WTC11 (cell line): ENCODE results near the gene ABCB8. TPM values are rescaled to one million over a fixed set of nuclear protein-coding genes. Genes with fewer than 3 reads are reported as not detected.

Source experiments
- ATAC-seq: fragments of 200-7000 bp; cut with Tn5 transposase; 2 replicates; pipeline ENCODE4 v1.10.0; 2021; ENCODE audit warnings: mild to moderate bottlenecking, moderate library complexity
- CTCF ChIA-PET: fragments of 300-600 bp; sonication (Branson Sonifier 250); formaldehyde crosslinking; loops from one replicate; lab custom pipeline; 2021; ENCODE audit warnings: antibody characterized with exemption; lab: Charles Lee
- POLR2A ChIA-PET: fragments of 350-600 bp; sonication (Branson Sonifier 250); formaldehyde crosslinking; loops from one replicate; lab custom pipeline; 2021; ENCODE audit warnings: antibody characterized with exemption; lab: Charles Lee
- DNase-seq: peaks from one replicate; pipeline ENCODE4 v3.0.0; 2021; ENCODE audit warnings: low spot score
- H3K27ac Mint-ChIP-seq: 2 replicates; pipeline ENCODE4 v1.8.0; 2021; ENCODE audit warnings: mixed read lengths
- H3K27me3 Mint-ChIP-seq: 2 replicates; pipeline ENCODE4 v1.8.0; 2021; ENCODE audit warnings: low read depth, mild to moderate bottlenecking, moderate library complexity, mixed read lengths
- H3K36me3 Mint-ChIP-seq: 2 replicates; pipeline ENCODE4 v1.8.0; 2021; ENCODE audit warnings: mixed read lengths
- H3K4me1 Mint-ChIP-seq: 2 replicates; pipeline ENCODE4 v1.8.0; 2022; ENCODE audit warnings: mixed read lengths
- H3K4me3 Mint-ChIP-seq: 2 replicates; pipeline ENCODE4 v1.8.0; 2021; ENCODE audit warnings: mild to moderate bottlenecking, moderate library complexity, mixed read lengths
- H3K9me3 Mint-ChIP-seq: 2 replicates; pipeline ENCODE4 v1.8.0; 2021; ENCODE audit warnings: mixed read lengths
- ATF1 ChIP-seq: sonication (generic); formaldehyde crosslinking; IDR thresholded peaks from 2 replicates; pipeline ENCODE4 v1.8.1; 2023; ENCODE audit warnings: mild to moderate bottlenecking, moderate library complexity, missing genetic modification reagents
- ELF4 ChIP-seq: sonication (generic); formaldehyde crosslinking; IDR thresholded peaks from 2 replicates; pipeline ENCODE4 v1.8.1; 2022; ENCODE audit warnings: low read depth, mild to moderate bottlenecking, moderate library complexity, missing genetic modification reagents
- JAZF1 ChIP-seq: fragments of 250-450 bp; sonication (Bioruptor Pico); IDR thresholded peaks from 2 replicates; pipeline ENCODE4 v1.9.0; 2021; ENCODE audit warnings: moderate library complexity, mild to moderate bottlenecking, inconsistent platforms
- KAT7 ChIP-seq: sonication (generic); formaldehyde crosslinking; IDR thresholded peaks from 2 replicates; pipeline ENCODE4 v1.8.1; 2023; ENCODE audit warnings: missing genetic modification reagents, mild to moderate bottlenecking, borderline replicate concordance
- MXD4 ChIP-seq: fragments of 250-450 bp; sonication (Bioruptor Pico); IDR thresholded peaks from 2 replicates; pipeline ENCODE4 v1.8.0; 2021; ENCODE audit warnings: mild to moderate bottlenecking, moderate library complexity, borderline replicate concordance
- PRRX2 ChIP-seq: fragments of 250-450 bp; sonication (Bioruptor Pico); IDR thresholded peaks from 2 replicates; pipeline ENCODE4 v1.8.0; 2021; ENCODE audit warnings: mild to moderate bottlenecking
- SMAD3 ChIP-seq: sonication (generic); formaldehyde crosslinking; IDR thresholded peaks from 2 replicates; pipeline ENCODE4 v1.8.0; 2022; ENCODE audit warnings: missing genetic modification reagents, mild to moderate bottlenecking, borderline replicate concordance
- ZNF138 ChIP-seq: sonication (generic); formaldehyde crosslinking; conservative IDR thresholded peaks from 2 replicates; pipeline ENCODE4 v1.8.1; 2022; ENCODE audit warnings: mild to moderate bottlenecking, moderate library complexity, missing genetic modification reagents
- ZNF219 ChIP-seq: sonication (generic); formaldehyde crosslinking; IDR thresholded peaks from 2 replicates; pipeline ENCODE4 v1.8.0; 2023; ENCODE audit warnings: missing genetic modification reagents, mild to moderate bottlenecking, borderline replicate concordance
- ZNF232 ChIP-seq: sonication (generic); formaldehyde crosslinking; IDR thresholded peaks from 2 replicates; pipeline ENCODE4 v1.8.0; 2022; ENCODE audit warnings: mild to moderate bottlenecking, missing genetic modification reagents
- total RNA-seq: library from RNA; stranded (reverse); gene quantifications from 3 replicates; pipeline ENCODE4 v1.2.3, GENCODE V29; 2021
- TF ChIP-seq, protein P1 (sequence below): sonication (generic); formaldehyde crosslinking; IDR thresholded peaks from 2 replicates; pipeline ENCODE4 v1.8.0; 2023; ENCODE audit warnings: missing genetic modification reagents, mild to moderate bottlenecking, borderline replicate concordance
- TF ChIP-seq, protein P2 (sequence below): sonication (generic); formaldehyde crosslinking; conservative IDR thresholded peaks from 2 replicates; pipeline ENCODE4 v1.8.1; 2022; ENCODE audit warnings: mild to moderate bottlenecking, missing genetic modification reagents
- TF ChIP-seq, protein P3 (sequence below): sonication (generic); formaldehyde crosslinking; IDR thresholded peaks from 2 replicates; pipeline ENCODE4 v1.8.0; 2022; ENCODE audit warnings: mild to moderate bottlenecking, missing genetic modification reagents
- TF ChIP-seq, protein P4 (sequence below): fragments of 250-450 bp; sonication (Bioruptor Pico); conservative IDR thresholded peaks from 2 replicates; pipeline ENCODE4 v1.9.0; 2021; ENCODE audit warnings: mild to moderate bottlenecking
- TF ChIP-seq, protein P5 (sequence below): sonication (generic); formaldehyde crosslinking; IDR thresholded peaks from 2 replicates; pipeline ENCODE4 v1.8.1; 2023; ENCODE audit warnings: mild to moderate bottlenecking, missing genetic modification reagents

ABCB8 gene
- total RNA-seq, 1 experiment from 2014 or later, result 35.9 TPM

DNA sequence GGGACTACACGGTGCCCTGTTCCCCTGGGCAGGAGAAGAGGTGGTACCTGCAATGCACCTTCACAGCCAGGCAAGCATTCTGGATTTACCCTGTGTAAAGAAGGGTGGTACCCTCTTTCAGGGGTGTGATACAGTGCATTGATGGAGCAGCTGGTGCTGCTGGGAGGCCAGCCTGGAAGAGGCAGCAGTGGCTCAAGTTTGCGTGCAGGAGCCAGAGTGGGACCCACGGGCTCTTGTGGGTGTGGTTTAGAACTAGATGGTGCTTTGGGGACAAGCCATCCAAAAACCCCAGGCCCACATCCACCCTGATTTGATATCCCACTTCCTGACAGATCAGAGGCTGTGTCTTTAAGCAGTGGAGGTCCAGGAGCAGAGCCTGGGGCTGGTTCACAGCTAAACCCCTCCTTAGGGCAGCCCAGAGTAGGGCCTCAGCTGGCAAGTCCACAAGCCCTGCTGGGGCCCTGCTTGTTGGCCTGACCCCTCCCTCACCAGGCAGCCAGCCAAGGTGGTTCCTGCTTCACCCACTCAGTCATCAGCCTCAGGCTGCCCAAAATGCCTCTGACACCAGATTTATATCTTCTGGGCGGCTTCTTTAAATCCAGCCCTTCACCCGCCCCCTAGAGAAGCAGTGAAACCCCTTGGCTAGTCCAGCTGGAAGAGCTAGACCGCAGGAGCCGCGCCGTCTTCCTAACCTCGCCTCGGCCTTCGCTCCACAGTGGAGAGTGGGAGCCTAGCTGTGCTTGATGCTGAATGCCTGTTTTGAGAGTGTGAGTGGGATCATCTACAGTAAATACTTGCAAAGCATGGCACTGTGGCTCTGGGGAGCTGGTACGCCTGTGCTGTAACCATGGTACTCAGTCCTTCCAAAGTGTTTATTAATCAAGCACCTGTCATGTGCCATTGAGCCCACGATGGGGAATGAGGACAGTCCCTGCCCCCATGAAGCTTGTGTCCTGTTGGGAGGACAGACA, 18.6 kb downstream of the ABCB8 start:
- Mint-ChIP-seq H3K9me3 (no peaks in the 10 kb centered on the region), H3K27ac (no peak overlapping the region), H3K4me1 (no peaks in the 10 kb centered on the region), H3K27me3 (peaks cover 24% of the 10 kb centered on the region), H3K36me3 (no peaks in the 10 kb centered on the region), H3K4me3 (no peak overlapping the region)
- TF ChIP-seq, protein P1, sequence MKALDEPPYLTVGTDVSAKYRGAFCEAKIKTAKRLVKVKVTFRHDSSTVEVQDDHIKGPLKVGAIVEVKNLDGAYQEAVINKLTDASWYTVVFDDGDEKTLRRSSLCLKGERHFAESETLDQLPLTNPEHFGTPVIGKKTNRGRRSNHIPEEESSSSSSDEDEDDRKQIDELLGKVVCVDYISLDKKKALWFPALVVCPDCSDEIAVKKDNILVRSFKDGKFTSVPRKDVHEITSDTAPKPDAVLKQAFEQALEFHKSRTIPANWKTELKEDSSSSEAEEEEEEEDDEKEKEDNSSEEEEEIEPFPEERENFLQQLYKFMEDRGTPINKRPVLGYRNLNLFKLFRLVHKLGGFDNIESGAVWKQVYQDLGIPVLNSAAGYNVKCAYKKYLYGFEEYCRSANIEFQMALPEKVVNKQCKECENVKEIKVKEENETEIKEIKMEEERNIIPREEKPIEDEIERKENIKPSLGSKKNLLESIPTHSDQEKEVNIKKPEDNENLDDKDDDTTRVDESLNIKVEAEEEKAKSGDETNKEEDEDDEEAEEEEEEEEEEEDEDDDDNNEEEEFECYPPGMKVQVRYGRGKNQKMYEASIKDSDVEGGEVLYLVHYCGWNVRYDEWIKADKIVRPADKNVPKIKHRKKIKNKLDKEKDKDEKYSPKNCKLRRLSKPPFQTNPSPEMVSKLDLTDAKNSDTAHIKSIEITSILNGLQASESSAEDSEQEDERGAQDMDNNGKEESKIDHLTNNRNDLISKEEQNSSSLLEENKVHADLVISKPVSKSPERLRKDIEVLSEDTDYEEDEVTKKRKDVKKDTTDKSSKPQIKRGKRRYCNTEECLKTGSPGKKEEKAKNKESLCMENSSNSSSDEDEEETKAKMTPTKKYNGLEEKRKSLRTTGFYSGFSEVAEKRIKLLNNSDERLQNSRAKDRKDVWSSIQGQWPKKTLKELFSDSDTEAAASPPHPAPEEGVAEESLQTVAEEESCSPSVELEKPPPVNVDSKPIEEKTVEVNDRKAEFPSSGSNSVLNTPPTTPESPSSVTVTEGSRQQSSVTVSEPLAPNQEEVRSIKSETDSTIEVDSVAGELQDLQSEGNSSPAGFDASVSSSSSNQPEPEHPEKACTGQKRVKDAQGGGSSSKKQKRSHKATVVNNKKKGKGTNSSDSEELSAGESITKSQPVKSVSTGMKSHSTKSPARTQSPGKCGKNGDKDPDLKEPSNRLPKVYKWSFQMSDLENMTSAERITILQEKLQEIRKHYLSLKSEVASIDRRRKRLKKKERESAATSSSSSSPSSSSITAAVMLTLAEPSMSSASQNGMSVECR (CRISPR knock-in tag), result no peak
- TF ChIP-seq KAT7 (CRISPR knock-in tag) (no peak), JAZF1 (CRISPR knock-in tag) (no peak), ZNF138 (CRISPR knock-in tag) (no peak), PRRX2 (CRISPR knock-in tag) (no peak), ZNF219 (CRISPR knock-in tag) (no peak), ELF4 (CRISPR knock-in tag) (no peak), ZNF232 (CRISPR knock-in tag) (no peak), MXD4 (CRISPR knock-in tag) (no peak), ATF1 (CRISPR knock-in tag) (no peak), SMAD3 (CRISPR knock-in tag) (no peak)
- TF ChIP-seq, protein P2, sequence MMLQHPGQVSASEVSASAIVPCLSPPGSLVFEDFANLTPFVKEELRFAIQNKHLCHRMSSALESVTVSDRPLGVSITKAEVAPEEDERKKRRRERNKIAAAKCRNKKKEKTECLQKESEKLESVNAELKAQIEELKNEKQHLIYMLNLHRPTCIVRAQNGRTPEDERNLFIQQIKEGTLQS (CRISPR knock-in tag), result no peak
- TF ChIP-seq, protein P3, sequence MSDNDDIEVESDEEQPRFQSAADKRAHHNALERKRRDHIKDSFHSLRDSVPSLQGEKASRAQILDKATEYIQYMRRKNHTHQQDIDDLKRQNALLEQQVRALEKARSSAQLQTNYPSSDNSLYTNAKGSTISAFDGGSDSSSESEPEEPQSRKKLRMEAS, result no peak
- TF ChIP-seq, protein P4, sequence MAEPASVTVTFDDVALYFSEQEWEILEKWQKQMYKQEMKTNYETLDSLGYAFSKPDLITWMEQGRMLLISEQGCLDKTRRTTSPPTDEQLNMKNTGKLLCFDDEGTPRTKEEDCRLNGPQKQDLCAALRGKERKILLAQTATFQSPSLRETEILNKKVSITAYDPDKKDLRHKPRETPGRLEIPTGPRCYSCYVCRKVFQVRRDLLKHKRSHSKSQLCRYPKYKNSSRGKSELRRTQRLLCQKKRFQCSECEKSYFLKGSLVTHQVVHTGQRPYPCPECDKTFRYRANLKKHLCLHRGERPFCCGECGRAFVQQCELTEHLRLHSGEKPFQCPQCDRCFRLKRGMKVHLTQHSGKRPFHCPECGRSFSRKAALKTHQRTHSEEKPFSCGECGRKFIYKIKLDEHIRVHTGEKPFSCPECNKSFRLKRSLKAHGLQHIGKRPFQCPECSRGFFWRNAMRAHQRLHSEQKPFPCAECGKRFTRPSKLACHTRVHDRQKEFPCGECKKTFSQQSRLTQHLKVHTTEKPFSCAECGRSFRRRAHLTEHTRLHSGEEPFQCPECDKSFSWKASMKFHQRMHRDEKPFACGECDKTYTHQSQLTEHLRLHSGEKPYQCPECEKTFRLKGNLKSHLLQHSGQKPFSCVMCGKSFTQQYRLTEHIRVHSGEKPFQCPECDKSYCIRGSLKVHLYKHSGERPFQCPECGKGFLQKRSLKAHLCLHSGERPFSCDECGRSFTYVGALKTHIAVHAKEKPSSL (CRISPR knock-in tag), result no peak
- TF ChIP-seq, protein P5, sequence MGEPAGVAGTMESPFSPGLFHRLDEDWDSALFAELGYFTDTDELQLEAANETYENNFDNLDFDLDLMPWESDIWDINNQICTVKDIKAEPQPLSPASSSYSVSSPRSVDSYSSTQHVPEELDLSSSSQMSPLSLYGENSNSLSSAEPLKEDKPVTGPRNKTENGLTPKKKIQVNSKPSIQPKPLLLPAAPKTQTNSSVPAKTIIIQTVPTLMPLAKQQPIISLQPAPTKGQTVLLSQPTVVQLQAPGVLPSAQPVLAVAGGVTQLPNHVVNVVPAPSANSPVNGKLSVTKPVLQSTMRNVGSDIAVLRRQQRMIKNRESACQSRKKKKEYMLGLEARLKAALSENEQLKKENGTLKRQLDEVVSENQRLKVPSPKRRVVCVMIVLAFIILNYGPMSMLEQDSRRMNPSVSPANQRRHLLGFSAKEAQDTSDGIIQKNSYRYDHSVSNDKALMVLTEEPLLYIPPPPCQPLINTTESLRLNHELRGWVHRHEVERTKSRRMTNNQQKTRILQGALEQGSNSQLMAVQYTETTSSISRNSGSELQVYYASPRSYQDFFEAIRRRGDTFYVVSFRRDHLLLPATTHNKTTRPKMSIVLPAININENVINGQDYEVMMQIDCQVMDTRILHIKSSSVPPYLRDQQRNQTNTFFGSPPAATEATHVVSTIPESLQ (CRISPR knock-in tag), result no peak
- ATAC-seq (no peak), DNase-seq (no peak)
- ChIA-PET POLR2A (no interaction called here), CTCF (interaction anchor here (0.7 to 2.3 kb wide), 3 partner anchors 28 to 82 kb away, joined by 3 to 6 read pairs (median 3); no protein-coding TSS in a partner anchor)
